HG03520 (cell line): ENCODE measurements around the gene GPRIN3.

ENCODE experiments used
- ATAC-seq: cut with Tn5 transposase; IDR thresholded peaks from one replicate; pipeline ENCODE4 v1.9.1; 2021; ENCODE audit warnings: mild to moderate bottlenecking, moderate library complexity; ENCODE audit not compliant: unreplicated experiment

The GPRIN3 gene

DNA sequence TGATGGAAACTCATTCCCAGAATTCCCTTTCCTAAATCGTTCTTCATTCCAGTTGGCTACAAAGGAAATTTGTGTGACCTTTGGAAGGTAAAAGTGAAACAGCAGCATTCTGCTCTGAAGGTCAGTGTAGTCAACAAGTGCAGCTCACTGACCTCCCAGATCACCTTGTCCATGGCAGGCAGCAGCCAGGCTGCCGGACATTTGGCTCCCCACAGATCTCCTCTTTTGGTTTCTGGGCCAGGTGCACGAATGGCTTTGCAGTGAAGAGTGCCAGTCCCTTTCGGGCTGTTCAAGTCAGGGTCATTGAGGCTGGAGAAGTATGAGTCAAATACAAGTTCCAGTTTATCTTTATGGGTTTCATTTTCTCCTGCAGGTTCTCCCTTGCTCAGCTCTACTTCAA is 14.3 kb downstream of the GPRIN3 start:
- ATAC-seq = no peak

DNA sequence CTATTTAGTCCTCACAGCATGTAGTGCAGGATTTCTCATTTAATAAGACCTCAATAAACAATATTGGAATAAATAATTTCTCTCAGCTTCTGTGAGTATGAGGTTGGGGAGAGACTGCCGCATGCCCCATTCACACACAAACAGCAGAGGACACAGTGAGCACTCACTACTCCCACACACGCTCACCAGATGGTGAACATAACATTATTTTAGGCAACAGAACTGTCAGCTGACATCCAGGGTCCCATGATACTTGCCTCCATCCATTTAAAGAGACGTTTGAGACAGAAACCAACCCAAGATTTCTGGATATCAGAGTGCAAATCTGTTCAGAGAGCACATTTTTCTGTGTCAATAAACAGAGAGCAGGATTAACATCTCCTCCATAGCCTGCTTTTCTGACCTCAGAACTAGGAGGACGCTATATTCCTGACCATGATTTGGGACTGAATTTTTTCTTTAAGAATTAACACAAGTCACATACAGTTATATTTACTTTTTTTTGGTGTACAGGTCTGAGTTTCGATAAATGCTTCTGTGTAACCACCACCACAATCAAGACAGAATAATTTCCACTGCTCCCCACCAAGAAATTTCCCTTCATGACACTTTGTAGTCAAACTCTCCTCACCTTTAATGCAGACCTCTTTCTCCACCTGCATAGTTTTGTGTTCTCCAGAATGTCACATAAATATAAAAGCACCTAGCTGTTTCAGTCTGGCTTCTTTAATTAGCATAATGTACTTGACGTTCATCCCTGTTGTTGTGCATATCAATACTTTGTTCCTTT is 16.7 kb downstream of the GPRIN3 start:
- peak; percentile 53 for ATAC-seq

DNA sequence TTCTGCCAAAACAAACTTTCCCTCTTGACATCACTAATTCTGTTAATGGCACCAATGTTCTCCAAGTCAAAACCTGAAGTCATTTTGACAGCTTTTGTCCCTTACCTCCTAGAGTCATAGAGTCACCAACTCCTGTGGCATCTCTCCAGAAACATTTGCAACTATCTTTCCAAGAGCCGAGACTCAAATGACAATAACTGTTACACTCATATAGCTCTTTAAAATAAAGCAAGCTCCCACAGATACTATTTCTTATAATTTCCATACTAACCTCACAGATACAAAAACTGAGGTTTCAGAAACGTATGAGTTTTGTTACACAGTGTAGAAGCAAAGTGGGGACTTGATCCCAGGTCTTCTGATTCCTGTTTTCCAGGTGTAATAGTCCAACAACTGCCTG is 18.3 kb downstream of the GPRIN3 start:
- ATAC-seq = no peak

DNA sequence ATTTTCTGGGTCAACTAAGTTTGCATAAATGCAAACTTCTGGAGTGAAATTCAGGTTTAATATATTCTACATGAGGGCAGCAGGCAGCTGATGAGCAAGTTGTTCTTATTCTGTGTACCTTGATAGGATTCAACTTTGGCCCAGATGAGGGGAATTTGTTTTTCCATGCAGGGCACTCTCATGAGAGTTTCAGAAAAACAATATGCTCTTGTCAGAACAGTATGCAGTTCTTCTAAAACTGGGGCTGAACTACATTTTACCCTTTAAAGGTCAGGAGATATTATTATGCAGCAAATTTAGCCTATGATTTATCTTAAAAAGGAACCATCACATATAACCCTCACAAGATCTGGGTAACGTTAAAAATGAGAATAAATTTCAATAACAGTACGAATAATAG is 19.2 kb downstream of the GPRIN3 start:
- ATAC-seq = no peak

DNA sequence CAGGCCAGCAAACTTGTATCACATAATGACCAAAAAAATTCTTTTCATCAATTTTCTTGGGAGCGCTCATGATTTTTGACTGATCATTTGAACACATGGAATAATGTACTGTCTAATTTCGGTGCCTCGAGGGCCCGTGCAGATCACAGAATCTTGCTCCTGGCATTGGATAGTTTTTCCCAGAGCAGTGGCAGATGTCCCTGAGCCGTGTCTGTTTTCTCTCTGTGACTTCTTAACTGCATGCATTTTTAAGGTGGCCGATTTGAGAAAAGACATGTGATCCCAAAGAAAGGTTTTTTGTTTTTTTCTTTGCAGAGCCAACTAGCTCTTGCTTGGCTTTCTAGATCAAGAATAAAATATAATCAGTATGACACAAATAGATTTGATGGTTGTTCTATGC is 19.7 kb downstream of the GPRIN3 start:
- ATAC-seq = no peak

DNA sequence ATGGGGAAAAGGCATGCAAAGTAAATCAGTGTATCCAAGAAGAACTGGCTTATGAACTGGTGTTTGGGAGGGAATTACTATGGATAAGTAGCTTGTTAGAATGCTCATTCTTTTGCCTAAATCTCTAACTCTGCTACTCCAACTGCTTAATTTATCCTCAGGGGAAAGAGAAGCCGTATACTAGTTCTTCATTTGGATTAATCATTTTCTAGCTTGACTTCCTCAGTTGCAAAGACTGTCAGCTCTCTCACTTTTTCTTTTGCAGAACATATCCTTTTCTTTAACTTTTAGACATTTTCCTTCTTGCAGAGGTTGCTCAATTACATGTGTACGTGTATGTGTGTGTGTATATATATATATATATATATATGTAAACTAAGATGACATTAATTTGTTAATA is 21.9 kb downstream of the GPRIN3 start:
- ATAC-seq = no peak

DNA sequence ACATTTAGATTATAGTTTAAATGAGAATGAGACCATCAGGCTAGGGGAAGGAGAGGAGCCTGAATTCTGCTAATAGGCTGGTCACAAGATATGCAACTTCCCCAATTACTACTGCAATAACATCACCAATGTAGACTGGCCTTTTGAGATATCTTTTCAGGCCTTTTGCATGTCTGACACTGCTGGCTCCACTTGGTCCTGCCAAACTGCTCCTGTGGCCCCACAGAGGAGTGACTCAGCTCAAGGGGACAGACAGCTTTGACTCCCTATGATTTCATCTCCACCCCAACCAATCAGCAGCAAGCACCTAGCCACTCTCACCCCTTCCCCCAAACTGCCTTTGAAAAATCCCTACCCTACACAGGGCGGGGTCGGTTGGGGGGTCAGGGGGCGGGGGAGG is 22.8 kb downstream of the GPRIN3 start:
- no peak for ATAC-seq

DNA sequence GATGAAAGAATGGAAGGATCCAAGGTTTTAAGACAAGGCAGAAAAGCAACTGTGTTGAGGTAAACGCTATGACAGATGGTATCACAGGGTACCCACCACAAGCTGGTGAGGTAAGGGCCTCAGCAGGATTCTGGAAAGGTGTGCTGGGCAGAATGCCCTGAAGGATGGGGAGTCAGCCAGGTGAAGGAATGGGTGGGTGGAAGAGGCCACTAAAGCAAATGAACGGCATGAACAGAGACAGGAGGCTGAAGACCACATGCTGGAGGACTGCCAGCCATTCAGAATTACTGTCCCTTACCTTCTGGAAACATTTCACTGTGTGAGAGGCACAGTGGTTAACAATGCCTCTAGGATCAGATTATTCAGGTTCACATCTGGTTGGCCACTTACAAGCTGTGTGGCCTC is 23.6 kb downstream of the GPRIN3 start:
- ATAC-seq = no peak

DNA sequence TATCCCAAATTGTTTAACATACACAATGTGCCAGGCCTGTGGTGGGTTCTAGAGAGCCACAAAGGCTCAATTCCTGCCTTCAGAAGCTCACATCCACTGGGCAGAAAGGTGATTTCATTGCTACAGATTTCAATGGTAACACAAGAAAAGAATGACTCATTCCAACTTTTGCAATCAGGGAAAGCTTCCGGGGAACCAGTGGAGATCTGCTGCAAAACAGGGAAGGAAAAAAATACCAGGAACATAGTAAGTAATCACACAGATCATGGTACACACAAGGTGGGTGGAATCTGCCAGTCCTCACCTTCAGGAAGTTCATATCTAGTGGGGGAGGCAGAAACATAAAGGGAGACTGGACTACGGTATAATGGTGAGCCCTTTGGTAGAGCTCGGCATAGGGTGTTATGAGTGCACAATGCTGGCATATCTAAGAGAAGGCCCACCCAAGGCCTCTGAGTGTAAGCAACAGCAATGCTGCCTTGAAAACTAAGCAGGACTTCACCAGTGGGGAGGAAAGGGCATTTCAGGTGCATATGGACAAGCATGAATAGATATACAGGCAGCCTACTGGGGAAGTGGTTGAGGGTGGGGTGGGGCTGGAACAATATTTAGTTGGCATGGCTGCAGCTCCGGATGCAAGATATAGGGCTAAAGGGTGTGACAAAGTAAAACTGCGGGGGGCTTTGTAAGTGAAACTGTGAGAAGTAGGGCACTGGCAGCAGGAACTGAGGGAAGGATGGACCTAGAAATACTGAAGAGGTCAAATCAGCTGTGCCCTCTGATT is 24.2 kb downstream of the GPRIN3 start:
- ATAC-seq = no peak

DNA sequence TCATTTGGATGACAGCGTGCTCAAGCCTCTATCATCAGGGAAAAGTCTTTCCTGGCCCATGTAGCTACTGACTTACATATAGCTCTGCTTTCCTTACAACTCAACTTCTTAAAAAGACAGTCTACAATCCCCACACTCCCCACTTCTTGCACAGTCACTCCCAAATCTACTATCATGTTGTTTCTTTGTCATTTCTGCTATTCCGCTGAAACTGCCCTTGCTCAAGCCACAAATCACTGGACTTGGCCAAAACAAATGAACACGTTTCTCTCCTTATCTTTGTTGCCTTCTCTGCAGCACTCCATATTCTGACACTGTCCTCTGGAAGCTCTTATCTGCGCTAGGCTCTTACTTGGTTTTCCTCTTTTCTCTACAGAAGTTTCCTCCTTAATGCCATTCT is 28.2 kb downstream of the GPRIN3 start:
- ATAC-seq = no peak

DNA sequence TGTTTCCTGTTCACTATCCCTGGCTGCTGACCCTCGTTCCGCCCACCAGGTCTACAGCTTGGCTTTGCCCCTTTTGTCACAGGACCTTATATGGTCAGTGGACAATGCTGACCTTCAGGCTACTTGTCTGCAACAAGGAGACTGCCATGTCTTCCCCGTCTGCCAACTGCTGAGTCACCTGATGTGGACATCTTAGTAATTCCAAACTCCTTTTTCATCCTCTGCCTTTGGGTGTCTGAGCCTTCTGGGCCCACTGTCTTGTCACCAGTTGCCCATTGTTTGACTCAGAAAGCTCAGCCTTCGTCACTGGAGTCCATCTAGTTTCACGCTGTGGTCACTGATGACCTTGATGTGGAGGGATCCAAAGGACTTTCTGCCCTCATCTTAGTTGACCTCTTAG is 30.2 kb downstream of the GPRIN3 start:
- no peak for ATAC-seq

DNA sequence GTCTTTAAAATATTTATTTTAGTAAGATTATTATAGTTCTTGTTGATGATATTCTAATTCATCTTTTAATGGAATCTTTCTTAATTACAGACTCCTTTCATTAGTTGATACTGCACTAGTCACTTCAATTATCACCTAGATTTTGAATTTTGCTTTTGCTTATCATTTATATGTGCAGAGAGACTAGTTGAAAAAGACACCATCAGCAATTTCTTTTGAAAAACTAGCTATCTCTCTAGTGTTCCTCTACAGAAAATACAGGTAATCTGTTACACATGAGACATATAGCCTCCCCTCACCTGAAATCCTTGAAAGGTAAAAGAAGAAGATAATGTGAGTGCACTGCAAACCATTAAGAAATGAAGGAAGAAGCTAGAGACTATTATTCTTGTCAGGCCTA is 31.3 kb downstream of the GPRIN3 start:
- no peak for ATAC-seq

DNA sequence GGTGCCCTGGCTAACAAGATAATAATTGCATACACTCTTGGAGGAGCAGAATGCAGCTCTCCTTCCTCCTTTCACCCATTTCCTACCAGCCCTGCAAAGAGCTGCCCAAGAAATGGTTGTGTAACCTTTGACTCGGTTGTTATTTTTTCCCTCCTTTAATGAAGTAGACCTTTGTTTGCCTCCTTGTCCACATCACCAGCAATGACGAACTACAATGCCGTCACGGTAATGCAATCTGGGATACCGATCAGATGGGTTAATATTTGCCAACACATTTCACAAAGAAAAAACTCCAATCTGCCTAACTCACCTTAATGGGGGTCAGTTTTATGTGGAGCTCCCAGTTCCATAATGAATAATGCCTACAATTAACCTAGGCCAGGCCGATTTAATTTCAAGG is 32.0 kb downstream of the GPRIN3 start:
- no peak for ATAC-seq

DNA sequence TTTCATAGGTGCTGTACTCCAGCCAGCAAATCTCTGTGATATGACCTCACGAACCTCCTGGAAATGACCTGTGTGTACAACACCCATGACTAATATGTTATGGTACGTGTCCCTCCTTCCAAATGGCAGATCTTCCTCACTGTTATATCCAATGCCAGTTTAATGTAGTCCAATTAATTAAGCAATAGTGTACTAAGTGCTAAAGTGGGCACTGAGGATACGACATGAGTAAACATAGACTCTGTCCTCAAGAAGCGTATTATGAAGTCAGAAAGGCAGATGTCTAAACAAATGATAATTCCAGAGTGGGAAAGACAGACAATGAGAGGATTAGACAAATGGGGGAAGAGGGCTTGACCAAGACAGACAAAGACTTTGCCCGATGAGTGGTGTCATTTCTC is 33.9 kb downstream of the GPRIN3 start:
- ATAC-seq = no peak

DNA sequence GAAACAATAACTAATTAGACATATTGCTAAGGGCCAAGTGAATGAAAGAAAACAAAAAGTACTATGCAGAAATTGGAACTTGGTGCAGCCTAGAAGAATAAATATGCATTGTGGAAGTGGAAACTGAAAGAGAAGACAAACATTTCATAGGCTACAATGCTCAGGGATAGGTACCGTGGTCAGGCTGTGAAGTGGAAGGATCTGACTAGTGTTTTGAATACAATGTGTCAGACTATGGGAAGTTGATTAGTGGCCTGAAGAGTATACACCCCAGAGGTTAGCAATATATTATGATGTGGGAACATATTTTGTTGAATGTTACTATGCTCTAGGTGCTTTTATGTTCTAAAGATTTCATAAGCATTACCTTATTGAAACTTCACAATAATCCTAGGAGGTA is 36.8 kb downstream of the GPRIN3 start:
- ATAC-seq = no peak

DNA sequence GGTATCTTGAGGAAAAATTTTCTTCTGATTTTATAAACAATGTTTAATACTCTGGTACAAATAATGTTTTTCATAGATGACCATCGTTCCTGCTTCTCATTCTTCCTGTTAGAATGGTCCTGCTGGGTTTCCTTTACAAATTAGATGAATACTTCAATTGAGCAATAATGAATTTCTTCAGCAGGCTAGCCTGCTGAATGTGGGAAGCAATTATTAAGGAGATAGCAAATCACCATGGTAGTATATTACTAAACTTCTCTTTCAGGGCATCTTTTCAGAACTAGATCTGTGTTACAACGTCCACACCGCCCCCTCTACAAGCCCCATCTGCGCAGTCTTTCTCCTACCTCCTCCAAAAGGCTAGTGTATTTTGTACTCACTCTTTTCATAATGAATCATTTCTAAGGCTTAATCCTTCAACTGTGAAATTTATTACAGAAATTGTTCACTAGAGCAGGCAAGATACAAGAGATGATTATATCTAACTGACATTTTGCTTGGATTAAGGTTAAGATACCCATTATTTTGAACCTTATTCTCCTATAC is 38.4 kb downstream of the GPRIN3 start:
- ATAC-seq = no peak

DNA sequence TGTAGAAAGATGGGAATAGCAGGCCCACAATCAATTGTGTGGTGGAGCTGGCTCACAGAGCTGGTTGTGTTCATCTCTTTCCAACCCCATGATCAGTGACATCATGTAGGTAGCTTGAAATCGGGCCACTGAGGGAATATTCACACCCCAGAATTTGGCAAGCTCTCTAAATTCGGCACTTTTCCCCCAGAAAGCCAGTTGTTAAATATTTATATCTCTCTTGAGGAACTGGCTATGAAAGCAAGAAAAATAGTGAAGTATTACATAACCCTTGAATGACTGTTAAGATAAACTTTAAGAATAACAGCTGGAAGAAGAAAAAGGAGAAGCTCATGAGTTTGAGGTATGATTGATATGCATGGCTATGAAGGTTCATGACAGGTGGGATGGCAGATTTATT is 38.9 kb downstream of the GPRIN3 start:
- no peak for ATAC-seq

DNA sequence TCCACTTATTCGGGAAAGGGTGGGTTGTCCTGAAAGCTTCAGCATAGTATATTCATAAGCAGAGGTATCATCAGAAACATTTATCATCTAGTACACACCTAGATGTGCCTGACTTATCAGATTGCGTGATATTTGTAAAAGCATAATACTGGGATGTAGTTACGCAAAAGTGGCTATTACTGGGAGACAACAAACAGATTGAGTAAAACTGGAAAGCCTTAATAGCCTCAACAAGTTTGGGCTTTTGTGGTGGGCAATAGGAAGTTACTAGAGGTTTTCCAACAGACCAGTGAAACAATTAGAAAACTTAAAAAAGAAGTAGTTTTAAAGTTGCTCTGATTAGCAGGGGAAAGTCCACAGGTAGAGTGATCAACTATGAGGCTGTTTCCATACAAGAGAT is 39.8 kb downstream of the GPRIN3 start:
- no peak for ATAC-seq

DNA sequence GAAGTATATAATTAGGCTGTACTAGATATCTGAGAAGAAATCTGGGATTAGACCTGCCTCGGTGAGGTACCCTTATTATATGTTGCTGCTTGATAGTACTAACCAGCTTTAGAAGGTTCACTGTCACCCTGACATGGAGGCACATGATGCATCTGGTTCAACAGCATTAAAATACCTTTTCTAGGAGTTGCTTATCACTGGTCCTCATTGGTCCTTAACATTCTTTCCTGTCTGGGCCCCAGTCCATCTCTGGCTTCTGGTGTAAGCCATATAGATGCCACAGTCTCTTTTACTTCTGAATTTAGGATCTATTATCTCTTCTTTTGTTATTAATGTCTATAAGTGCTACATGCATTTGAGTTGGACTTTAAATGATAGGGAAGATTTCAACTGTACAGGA is 40.2 kb downstream of the GPRIN3 start:
- no peak for ATAC-seq

DNA sequence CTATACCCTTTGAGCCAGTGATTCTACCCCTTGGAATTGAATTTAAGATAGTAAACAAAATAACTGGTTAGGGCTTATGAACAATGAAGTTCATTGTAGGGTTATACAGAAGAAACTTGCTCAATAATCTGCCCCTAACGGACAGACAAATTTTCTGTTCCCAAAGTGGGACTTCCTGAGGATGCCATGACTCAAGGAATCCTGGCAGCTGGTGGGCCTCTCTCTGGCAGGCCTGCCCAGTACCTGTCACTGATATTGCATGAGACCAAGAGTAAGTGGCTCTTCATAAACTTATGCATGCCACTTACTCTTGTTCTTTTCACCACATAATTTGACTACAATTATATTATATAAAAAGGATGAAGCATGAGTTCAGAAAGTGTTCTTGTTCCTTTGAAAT is 41.5 kb downstream of the GPRIN3 start:
- ATAC-seq = no peak

DNA sequence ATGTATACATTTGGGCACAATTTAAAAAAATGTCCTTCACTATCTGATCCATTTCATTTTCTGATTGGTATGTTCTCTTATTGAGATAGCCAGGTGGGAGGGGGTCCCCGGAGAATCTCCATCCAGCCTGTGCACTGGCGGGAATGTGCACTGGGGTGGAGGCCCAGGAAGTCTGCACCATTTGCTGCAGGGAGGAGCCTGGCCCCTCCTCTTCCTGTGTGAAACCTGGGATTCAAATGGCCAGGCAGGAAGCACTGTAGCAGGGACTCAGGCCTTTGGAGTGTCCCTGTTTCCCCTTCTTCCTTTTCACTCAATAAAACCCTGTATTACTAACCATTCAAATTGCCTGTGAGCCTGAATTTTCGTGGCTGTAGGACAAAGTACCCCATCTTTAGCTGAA is 44.3 kb downstream of the GPRIN3 start:
- no peak for ATAC-seq

DNA sequence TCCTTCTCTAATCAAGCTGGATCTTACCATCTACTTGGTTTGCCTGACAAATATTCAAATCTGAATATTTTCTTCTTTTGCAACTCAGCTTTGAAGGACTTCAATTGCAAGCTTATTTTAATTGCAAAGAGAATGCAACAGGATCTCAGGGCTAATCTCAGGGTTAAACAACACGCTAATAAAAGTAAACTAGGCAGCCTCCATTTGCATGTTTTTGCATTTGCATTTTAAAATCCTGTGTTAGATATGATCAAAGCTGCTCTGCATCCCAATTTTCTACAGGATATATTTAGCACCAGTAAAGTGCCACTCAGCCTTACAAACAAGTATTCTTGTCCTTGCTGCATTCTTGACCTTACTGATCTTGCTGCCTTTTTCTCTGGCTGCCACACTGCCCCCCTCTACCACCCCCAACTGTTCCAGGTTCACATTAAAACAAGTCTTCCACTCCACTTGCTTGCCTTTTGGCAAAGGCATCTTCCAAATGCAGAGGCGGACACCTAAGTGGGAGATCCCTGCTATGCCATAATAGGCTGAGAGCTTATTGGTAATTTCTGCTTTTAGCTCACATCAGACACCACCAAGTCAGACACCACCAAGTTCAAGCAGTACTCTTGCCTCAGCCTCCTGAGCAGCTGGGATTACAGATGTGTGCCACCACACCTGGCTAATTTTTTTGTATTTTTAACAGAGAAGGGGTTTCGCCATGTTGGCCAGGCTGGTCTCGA is 48.1 kb downstream of the GPRIN3 start:
- ATAC-seq = no peak
